GM21423 (cell line): Measurements from ENCODE around the gene XNDC1N.
A peak's percentile ranks its signal among the peaks of the same experiment; 100 is the strongest.
"Not testable (repeated sequence)": the region's sequence is repeated elsewhere in the genome, so short reads cannot be mapped to it uniquely, and the experiment has no call there.

Source experiments
- ATAC-seq: cut with Tn5 transposase; IDR thresholded peaks from one replicate; pipeline ENCODE4 v1.9.1; 2021; ENCODE audit warnings: mild to moderate bottlenecking, moderate library complexity; ENCODE audit not compliant: unreplicated experiment

The XNDC1N gene

DNA sequence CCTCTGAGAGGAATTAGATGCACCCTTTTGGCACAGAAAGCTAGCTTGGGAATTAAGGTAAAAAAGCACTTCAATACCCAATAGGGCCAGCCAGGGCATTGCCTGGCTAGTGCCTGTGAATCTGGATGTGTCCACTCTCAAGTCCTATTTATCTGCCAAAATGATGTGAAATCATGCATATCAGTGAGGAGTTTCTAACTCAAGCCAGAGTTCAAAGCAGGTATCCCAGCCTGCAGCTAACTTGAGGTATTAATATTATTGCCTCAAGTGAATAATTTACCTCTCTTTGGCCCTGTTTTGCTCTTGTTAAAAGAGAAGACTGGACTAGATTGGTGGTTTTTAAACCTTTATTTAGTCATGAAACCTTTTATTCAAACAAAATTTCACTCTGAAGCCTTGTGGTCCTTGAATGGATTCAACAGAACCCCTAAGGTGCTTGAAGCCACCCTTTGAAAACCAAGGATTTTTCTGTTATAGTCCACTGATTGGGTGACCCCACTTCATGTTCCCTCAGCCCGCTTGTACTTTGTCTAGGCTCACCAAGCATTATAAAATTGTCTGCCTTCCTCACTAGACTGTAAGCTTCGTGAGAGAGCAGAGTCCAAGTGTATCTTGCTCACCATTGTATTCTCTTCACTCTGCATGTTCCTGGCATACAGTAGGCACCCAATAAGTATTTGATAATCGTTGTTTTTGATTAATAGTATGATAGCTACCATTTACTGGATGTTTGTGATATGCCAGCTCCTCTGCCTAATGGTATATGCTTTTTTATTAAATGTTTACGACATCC is 4.9 kb upstream of the XNDC1N start:
- ATAC-seq: no peak

DNA sequence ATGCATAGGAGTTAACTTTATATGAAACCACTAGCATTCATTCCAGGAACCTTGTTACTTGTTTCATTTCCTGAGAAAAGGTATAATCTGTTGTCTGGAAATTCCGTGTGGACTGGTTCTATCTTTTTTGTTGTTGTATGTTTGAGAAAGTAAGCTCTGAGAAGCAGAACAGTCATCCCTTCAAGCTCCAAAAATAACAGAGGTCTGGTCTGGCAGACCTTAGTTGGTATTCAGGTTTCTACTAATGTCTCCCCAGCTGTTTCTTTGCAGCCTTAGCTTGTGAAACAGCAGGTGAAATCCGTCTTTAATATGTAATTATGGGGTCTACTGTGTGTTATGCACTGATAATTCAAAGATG is 2.8 kb upstream of the XNDC1N start:
- no peak for ATAC-seq

DNA sequence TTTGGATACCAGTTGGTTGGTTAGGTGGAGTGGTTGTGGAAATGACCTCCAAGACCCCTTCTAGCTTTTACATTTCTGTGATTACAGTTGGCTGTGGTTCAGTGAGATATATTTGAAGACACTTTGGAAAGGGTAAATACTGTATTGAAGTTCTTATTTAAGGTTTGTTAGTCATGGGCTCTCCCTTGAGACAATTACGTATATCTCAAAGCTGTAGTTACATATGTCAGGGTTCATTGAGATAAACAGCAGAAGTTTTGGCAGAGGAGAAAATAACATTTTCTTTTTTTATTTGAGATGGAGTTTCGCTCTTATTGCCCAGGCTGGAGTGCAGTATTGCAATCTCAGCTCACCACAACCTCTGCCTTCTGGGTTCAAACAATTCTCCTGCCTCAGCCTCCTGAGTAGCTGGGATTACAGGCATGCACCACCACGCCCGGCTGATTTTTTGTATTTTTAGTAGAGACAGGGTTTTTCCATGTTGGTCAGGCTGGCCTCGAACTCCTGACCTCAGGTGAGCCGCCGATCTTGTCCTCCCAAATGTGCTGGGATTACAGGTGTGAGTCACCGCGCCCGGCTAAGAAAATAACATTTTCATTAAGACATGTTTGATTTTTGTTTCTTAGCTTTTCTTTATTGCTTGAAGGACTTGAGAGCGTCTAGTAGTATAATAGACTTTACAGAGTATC is 2.3 kb upstream of the XNDC1N start:
- no peak for ATAC-seq

DNA sequence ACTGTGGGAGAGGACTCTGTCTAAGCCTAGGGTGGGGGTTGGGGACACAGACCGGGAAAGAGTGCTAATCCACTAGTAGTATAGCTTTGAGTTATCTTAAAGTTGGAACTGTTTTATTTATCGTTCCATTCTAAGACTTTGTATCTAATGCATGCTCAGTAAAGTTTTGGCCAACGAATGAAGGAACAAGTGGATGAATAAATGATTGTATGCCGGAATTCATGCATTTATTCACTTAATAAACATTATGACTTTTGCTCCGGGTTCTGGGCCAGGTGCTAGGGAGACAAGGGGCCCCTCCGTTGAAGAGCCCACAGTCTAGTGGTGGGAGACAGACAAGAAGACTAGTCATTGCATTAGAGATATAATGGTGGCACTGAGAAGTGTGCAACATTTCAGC is 1.1 kb upstream of the XNDC1N start:
- ATAC-seq: no peak

DNA sequence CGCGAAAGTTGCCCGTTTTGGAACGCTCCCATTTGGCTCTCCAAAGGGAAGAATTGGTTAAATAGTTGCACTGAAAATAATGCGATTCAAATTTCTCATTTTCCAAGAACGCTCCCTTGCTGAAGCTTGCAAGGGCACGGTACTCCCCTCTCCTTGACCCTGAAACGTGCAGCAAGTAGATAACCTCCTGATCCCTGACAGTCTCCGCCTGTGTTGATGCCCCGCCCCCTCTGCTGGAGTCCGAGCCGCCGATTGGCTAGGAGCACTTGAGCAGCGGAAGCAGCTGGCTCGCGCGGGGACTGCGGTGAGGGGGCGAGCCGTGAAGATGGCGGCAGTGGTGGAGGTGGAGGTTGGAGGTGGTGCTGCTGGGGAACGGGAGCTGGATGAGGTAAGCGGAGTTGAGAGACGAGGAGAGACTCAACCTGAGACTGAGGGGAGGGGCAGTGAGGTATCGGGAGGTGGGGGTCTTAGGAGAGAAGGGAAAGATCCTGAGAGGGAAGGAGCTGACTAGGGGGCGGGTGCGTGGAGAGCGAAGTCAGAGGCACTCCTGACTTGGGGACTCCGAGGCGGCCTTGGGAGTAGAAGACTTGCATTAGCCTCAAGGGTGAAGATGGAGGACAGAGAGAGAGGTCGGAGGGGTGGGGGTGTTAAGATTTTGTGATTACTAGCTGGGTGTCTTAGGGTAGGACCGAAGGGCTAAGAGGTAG is 496 bp upstream of the XNDC1N start, which contains the start of gene RNF121:
TSS of gene RNF121 (plus strand) at position 310 of the 707 bp plus-strand sequence. CDS start at position 326, 16 bp downstream.
- ATAC-seq: peak; percentile 87

DNA sequence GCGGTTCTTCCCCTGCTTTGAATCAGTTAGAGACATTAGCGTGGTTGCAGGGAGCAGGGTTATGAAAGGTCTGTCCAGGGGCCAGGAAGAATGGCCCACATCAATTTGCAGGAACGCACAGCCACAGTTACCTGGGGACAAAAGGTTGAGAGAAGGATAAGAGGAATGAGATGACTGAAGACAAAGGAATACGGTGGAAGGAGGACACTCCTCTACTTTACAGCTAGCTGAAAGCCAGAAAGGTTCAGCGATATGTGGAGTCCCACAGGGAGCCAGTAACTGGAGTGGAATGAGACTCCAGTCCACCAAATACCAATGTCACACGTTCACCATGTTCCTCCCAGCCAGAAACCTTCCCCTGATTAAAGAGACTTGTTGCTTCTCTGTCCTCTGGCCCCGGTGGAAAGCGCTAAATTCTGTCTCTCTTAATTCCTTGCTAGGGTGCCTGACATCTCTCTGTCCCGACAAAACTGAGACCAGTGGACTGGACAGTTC is 10.7 kb downstream of the XNDC1N start:
- no peak for ATAC-seq

DNA sequence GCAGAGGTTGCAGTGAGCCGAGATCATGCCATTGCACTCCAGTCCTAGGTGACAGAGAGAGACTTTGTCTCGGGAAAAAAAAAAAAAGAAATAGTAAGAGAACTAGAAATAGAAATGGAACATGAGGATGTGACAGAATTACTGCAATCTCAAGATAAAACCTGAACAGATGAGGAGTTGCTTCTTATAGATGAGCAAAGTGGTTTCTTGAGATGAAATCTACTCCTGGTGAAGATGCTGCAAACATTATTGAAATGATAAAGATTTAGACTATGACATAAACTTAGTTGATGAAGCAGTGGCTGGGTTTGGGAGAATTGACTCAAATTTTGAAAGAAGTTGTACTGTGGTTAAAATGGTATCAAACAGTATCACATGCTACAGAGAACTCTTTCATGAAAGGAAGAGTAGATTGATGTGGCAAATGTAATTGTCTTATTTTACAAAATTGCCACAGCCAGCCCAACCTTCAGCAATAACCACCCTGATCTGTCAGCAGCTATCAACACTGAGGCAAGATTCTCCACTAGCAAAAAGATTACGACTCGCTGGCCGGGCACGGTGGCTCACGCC is 13.7 kb downstream of the XNDC1N start:
- ATAC-seq: no peak

DNA sequence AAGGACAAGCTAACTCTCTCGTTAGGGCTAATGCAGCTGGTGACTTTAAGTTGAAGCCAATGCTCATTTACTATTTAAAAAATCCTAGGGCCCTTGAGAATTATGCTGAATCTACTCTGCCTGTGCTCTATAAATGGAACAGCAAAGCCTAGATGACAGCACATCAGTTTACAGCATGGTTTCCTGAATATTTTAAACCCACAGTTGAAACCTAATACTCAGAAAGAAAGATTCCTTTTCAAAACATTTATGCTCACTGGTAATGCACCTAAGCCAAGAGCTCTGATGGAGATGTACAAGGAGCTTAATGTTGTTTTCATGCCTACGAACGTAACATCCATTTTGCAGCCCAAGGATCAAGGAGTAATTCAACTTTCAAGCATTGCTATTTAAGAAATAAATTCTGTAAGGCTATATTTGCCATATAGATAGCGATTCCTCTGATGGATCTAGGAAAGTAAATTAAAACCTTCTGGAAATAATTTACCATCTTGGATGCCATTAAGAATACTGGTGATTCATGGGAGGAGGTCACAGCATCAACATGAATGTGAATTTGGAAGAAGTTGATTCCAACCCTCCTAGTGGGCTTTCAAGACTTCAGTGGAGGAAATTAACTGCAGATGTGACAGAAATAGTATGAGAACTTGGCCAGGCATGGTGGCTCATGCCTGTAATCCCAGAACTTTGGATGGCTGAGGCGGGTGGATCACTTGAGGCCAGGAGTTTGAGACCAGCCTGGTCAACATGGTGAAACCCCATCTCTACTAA is 14.5 kb downstream of the XNDC1N start:
- no peak for ATAC-seq

DNA sequence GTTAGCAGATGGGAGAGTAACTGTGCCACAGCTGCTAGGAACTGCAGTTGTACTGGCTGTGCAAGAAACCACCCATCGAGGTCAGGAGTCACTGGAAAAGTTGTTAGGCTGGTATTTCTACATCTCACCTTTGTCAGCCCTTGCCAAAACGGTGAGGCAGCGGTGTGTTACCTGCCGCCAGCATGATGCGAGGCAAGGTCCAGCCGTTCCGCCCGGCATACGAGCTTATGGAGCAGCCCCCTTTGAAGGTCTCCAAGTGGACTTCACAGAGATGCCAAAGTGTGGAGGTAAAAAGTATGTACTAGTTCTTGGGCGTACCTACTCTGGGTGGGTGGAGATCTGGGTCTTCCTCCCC is 16.4 kb downstream of the XNDC1N start:
- not testable (repeated sequence) for ATAC-seq

DNA sequence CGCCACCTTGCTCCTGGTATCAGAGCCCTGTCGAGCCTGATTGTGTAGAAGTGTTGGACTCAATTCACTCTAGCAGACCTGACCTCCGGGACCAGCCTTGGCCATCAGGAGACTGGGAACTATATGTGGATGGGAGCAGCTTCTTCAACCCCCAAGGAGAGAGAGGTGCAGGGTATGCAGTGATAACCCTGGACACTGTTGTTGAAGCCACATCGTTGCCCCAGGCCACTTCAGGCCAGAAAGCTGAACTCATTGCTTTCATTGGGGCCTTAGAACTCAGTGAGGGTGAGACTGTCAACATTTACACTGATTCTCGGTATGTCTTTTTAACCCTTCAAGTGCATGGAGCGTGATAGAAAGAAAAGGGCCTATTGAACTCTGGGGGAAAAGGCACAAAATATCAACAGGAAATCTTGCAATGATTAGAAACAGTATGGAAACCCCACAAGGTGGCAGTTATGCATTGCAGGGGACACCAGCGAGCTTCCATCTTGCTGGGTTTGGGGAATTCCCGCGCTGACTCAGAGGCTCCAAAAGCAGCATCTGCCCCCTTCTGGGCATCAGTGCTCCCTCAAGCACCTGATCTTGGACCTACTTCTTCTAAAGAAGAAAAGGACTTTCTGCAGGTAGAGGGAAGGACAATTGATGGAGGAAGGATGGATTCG is 16.9 kb downstream of the XNDC1N start:
- ATAC-seq: not testable (repeated sequence)

DNA sequence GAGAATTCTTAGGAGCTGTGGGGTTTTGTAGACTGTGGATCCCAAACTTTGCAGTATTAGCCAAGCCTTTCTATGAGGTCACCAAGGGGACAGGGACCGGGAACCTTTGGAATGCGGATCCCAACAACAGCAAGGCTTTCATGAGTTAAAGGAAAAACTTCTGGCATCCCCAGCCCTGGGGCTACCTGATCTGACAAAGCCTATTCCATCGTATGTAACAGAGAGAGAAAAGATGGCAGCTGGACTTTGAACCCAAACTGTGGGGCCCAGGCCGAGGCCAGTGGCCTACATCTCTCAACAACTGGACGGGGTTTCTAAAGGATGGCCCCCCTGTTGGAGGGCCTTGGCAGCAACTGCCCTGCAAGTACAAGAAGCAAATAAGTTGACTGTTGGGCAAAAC is 17.6 kb downstream of the XNDC1N start:
- ATAC-seq: not testable (repeated sequence)

DNA sequence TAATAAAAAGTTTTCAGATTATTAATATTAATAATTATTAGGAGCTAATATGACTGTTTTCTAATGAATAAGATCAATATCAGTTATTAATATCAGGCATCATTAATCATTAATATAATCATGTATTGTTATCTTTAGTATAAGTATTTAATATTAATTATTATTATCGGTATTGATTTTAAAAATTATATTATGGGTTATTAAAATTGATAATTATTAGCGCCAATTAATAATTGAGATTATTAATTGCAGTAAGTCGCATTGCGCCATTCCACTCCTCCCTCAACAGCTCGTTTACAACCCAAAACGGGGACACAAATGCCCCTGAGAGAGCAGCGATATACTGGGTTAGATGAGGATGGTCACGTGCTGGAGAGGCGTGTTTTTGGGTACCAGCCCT is 20.2 kb downstream of the XNDC1N start:
- ATAC-seq: no peak

DNA sequence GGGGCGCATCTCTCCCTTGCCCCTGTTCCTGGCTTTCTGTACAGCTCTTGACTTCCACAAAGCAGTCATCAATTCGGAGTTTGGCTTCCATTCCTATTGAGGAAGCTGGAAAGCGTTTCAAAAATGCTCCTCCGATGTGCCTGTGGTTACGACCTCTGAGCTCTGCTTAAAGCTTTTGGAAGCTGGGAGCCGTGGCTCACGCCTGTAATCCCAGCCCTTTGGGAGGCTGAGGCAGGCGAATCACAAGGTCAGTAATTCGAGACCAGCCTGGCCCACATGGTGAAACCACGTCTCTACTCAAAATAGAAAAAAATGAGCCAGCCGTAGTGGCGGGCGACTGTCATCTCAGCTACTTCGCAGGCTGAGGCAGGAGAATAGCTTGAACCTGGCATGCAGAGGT is 27.3 kb downstream of the XNDC1N start:
- not testable (repeated sequence) for ATAC-seq

DNA sequence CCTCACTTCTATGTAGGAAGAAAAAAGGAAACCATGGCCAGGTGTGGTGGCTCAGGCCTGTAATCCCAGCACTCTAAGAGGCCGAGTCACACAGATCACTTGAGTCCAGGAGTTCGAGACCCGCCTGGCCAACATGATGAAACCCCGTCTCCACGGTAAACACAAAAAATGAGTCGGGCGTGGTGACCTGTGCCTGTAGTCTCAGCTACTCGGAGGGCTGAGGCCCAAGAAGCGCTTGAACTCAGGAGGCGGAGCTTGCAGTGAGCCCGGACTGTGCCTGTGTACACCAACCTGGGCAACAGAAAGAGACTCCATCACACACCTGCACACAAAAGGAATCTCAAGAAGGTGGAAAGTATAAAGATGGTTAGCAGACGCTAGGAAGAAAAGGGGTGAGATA is 32.4 kb downstream of the XNDC1N start:
- ATAC-seq: no peak

DNA sequence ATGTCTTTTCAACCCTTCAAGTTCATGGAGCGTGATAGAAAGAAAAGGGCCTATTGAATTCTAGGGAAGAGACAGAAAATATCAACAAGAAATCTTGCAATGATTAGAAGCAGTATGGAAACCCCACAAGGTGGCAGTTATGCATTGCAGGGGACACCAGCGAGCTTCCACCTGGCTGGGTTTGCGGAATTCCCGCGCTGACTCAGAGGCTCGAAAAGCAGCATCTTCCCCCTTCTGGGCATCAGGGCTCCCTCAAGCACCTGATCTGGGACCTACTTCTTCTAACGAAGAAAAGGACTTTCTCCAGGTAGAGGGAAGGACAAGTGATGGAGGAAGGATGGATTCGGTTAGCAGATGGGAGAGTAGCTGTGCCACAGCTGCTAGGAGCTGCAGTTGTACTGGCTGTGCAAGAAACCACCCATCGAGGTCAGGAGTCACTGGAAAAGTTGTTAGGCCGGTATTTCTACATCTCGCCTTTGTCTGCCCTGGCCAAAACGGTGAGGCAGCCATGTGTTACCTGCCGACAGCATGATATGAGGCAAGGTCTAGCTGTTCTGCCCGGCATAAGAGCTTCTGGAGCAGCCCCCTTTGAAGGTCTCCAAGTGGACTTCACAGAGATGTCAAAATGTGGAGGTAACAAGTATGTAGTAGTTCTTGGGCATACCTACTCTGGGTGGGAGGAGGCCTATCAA is 39.1 kb downstream of the XNDC1N start:
- not testable (repeated sequence) for ATAC-seq

DNA sequence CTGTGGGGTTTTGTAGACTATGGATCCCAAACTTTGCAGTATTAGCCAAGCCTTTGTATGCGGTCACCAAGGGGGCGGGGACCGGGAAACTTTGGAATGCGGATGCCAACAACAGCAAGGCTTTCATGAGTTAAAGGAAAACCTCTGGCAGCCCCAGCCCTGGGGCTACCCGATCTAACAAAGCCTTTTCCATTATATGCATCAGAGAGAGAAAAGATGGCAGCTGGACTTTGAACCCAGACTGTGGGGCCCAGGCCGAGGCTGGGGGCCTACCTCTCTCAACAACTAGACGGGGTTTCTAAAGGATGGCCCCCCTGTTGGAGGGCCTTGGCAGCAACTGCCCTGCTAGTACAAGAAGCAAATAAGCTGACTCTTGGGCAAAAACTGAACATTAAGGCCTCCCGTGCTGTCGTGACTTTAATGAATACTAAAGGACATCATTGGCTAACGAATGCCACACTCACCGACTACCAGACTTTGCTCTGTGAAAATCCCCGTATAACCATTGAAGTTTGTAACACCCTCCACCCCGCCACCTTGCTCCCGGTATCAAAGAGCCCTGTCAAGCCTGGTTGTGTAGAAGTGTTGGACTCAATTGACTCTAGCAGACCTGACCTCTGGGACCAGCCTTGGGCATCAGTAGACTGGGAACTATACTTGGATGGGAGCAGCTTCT is 39.9 kb downstream of the XNDC1N start:
- ATAC-seq: not testable (repeated sequence)

DNA sequence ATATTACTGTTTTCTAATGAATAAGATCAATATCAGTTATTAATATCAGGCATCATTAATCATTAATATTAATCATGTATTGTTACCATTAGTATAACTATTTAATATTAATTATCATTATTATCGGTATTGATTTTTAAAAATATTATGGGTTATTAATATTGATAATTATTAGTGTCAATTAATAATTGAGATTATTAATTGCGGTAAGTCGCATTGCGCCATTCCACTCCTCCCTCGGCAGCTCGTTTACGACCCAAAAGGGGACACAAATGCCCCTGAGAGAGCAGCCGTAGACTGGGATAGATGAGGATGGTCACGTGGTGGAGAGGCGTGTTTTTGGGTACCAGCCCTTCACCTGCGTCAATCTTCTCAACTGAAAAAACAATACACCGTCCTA is 42.6 kb downstream of the XNDC1N start:
- ATAC-seq: not testable (repeated sequence)
